Measurements from ENCODE around the gene THBS1. TPM values are rescaled to one million over a fixed set of nuclear protein-coding genes. Genes with fewer than 3 reads are reported as not detected.

Gene THBS1
- total RNA-seq, 1 experiment from 2014 or later = 342 TPM

GRCh38 chr15:39573844-39574243, 7.0 kb upstream of the THBS1 start:
- Mint-ChIP-seq H3K36me3 (ENCODE audit: insufficient read depth, unreplicated experiment) (peaks cover 5% of the 10 kb centered on the region), H3K4me3 (ENCODE audit: unreplicated experiment) (no peak overlapping the region), H3K9me3 (ENCODE audit: unreplicated experiment) (peaks cover 7% of the 10 kb centered on the region), H3K27me3 (ENCODE audit: insufficient read depth, unreplicated experiment) (no peaks in the 10 kb centered on the region), H3K27ac (ENCODE audit: unreplicated experiment) (no peak overlapping the region), H3K4me1 (ENCODE audit: low read depth, unreplicated experiment) (peaks cover 7% of the 10 kb centered on the region)
- no peaks in the 10 kb centered on the region for H3K9me3 ChIP-seq
- ChIA-PET POLR2A (no interaction called here), CTCF (no interaction called here)
- no peaks in the 10 kb centered on the region for H3K36me3 ChIP-seq (ENCODE audit: control insufficient read depth, insufficient read depth, low read length)
- no peak for TF ChIP-seq CTCF (IDR thresholded peaks at IDR 0.05; ENCODE audit: insufficient read depth in 1 of 2, low read depth in 1 of 2, low read length in 1 of 2, severe bottlenecking in 1 of 2, unreplicated experiment in 1 of 2)
- DNase-seq = no peak
- intact Hi-C loops (cut with micrococcal nuclease; ENCODE audit: unreplicated experiment) = no loop called here
- no peak overlapping the region for H3K4me3 ChIP-seq (ENCODE audit: low read depth, low read length)
- BruUV-seq (replicated peaks) = no TSS peak
- H3K4me1 ChIP-seq = peaks cover 9% of the 10 kb centered on the region; the same call in 1 of the 2 replicates
- H3K27me3 ChIP-seq (replicated peaks; ENCODE audit: control insufficient read depth, insufficient read depth, low read length) = no peaks in the 10 kb centered on the region

DNA sequence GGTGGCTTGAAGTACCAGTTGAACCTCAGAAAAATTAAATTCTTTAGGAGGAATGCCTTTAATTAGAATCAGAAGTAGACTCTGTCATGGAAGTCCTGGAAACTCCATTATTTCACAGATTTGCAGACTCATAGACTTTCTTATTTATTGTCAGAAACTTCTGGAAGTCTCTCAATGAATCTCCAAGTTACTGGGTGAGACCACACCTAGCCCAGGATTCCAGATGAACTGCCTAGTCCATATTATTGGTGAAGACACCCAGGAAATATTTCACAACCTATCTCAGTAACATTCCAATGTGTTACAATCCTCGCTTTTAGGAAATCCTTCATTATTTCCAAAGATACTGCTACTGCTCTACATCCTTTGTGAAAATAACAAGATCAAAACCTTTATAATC, 6.5 kb upstream of the THBS1 start:
- ChIA-PET CTCF (no interaction called here), POLR2A (no interaction called here)
- Histone ChIP-seq H3K9me3 (0 out of 2 replicates have a peak, but pooled peaks cover 1% of the 10 kb centered on the region), H3K4me1 (peaks cover 15% of the 10 kb centered on the region), H3K27me3 (replicated peaks; ENCODE audit: control insufficient read depth, insufficient read depth, low read length) (no peaks in the 10 kb centered on the region), H3K36me3 (ENCODE audit: control insufficient read depth, insufficient read depth, low read length) (no peaks in the 10 kb centered on the region), H3K4me3 (ENCODE audit: low read depth, low read length) (no peak overlapping the region)
- no peak overlapping the region for H3K4me3 Mint-ChIP-seq (ENCODE audit: unreplicated experiment)
- peaks cover 7% of the 10 kb centered on the region for H3K9me3 Mint-ChIP-seq (ENCODE audit: unreplicated experiment)
- intact Hi-C loops (cut with micrococcal nuclease; ENCODE audit: unreplicated experiment) = no loop called here
- no peak for TF ChIP-seq CTCF (IDR thresholded peaks at IDR 0.05; ENCODE audit: insufficient read depth in 1 of 2, low read depth in 1 of 2, low read length in 1 of 2, severe bottlenecking in 1 of 2, unreplicated experiment in 1 of 2)
- H3K36me3 Mint-ChIP-seq (ENCODE audit: insufficient read depth, unreplicated experiment) = peaks cover 9% of the 10 kb centered on the region
- peaks cover 7% of the 10 kb centered on the region for H3K4me1 Mint-ChIP-seq (ENCODE audit: low read depth, unreplicated experiment)
- no peak for DNase-seq
- BruUV-seq (replicated peaks) = no TSS peak
- H3K27me3 Mint-ChIP-seq (ENCODE audit: insufficient read depth, unreplicated experiment) = no peaks in the 10 kb centered on the region
- H3K27ac Mint-ChIP-seq (ENCODE audit: unreplicated experiment) = no peak overlapping the region

- POLR2A ChIA-PET = no interaction called here
Measured at GRCh38 chr15:39575180-39575579, 5.7 kb upstream of the THBS1 start.

More at GRCh38 chr15:39575180-39575579, 5.7 kb upstream of the THBS1 start:
- peaks cover 20% of the 10 kb centered on the region for H3K4me1 ChIP-seq
- DNase-seq = no peak
- Mint-ChIP-seq H3K9me3 (ENCODE audit: unreplicated experiment) (peaks cover 7% of the 10 kb centered on the region), H3K36me3 (ENCODE audit: insufficient read depth, unreplicated experiment) (peaks cover 16% of the 10 kb centered on the region), H3K4me3 (ENCODE audit: unreplicated experiment) (no peak overlapping the region), H3K27ac (ENCODE audit: unreplicated experiment) (no peak overlapping the region), H3K27me3 (ENCODE audit: insufficient read depth, unreplicated experiment) (no peaks in the 10 kb centered on the region), H3K4me1 (ENCODE audit: low read depth, unreplicated experiment) (peaks cover 7% of the 10 kb centered on the region)
- TF ChIP-seq CTCF (IDR thresholded peaks at IDR 0.05; ENCODE audit: insufficient read depth in 1 of 2, low read depth in 1 of 2, low read length in 1 of 2, severe bottlenecking in 1 of 2, unreplicated experiment in 1 of 2) = no peak
- no peaks in the 10 kb centered on the region for H3K36me3 ChIP-seq (ENCODE audit: control insufficient read depth, insufficient read depth, low read length)
- CTCF ChIA-PET = no interaction called here
- intact Hi-C loops (cut with micrococcal nuclease; ENCODE audit: unreplicated experiment) = no loop called here
- no peak overlapping the region for H3K4me3 ChIP-seq (ENCODE audit: low read depth, low read length)
- H3K27me3 ChIP-seq (replicated peaks; ENCODE audit: control insufficient read depth, insufficient read depth, low read length) = no peaks in the 10 kb centered on the region
- no TSS peak for BruUV-seq (replicated peaks)
- 0 out of 2 replicates have a peak, but pooled peaks cover 3% of the 10 kb centered on the region for H3K9me3 ChIP-seq

All from Caco-2 (cell line).